Hepatocyte (in vitro differentiated cells): ENCODE data around the gene KIF5C. TPM values are rescaled to one million over a fixed set of nuclear protein-coding genes. Genes with fewer than 3 reads are reported as not detected.

Source experiments
- DNase-seq: peaks from one replicate; pipeline ENCODE4 v3.0.0-alpha.2; 2016; ENCODE audit warnings: low spot score
- H2AFZ ChIP-seq: fragments of 200-600 bp; sonication (generic); 2 replicates; pipeline ENCODE4 v1.6.0; 2016; ENCODE audit warnings: antibody characterized with exemption, mild to moderate bottlenecking
- H3K27ac ChIP-seq: fragments of 200-600 bp; sonication (generic); 2 replicates; pipeline ENCODE4 v1.5.1; 2016; ENCODE audit warnings: mild to moderate bottlenecking
- H3K27me3 ChIP-seq: fragments of 200-600 bp; sonication (generic); 2 replicates; pipeline ENCODE4 v1.6.1; 2016
- H3K36me3 ChIP-seq: fragments of 200-600 bp; sonication (generic); replicated peaks from 2 replicates; pipeline ENCODE4 v1.5.1; 2016; ENCODE audit warnings: low read depth; ENCODE audit not compliant: insufficient read depth
- H3K4me1 ChIP-seq: fragments of 200-600 bp; sonication (generic); 2 replicates; pipeline ENCODE4 v1.5.1; 2016; ENCODE audit warnings: mild to moderate bottlenecking, moderate library complexity; ENCODE audit not compliant: insufficient read depth
- H3K4me2 ChIP-seq: fragments of 200-600 bp; sonication (generic); 2 replicates; pipeline ENCODE4 v1.6.0; 2016
- H3K4me3 ChIP-seq: fragments of 200-600 bp; sonication (generic); 2 replicates; pipeline ENCODE4 v1.5.1; 2016; ENCODE audit warnings: mild to moderate bottlenecking
- H3K79me2 ChIP-seq: fragments of 200-600 bp; sonication (generic); 2 replicates; pipeline ENCODE4 v1.6.0; 2017; ENCODE audit warnings: mild to moderate bottlenecking
- H3K9me2 ChIP-seq: fragments of 200-600 bp; sonication (generic); replicated peaks from 2 replicates; pipeline ENCODE4 v1.6.0; 2017; ENCODE audit warnings: mild to moderate bottlenecking; ENCODE audit not compliant: insufficient read depth
- H3K9me3 ChIP-seq: fragments of 200-600 bp; sonication (generic); 2 replicates; pipeline ENCODE4 v1.5.1; 2016; ENCODE audit warnings: low read depth, mild to moderate bottlenecking
- H4K20me1 ChIP-seq: fragments of 200-600 bp; sonication (generic); 2 replicates; pipeline ENCODE4 v1.6.0; 2016; ENCODE audit warnings: mild to moderate bottlenecking; ENCODE audit not compliant: insufficient read depth, poor library complexity, severe bottlenecking
- EZH2 ChIP-seq: fragments of 200-600 bp; sonication (generic); IDR thresholded peaks from 2 replicates; pipeline ENCODE4 v1.6.1; 2016; ENCODE audit warnings: antibody characterized with exemption, mild to moderate bottlenecking, borderline replicate concordance
- EZH2phosphoT487 ChIP-seq: fragments of 200-600 bp; sonication (generic); IDR thresholded peaks from one replicate; pipeline ENCODE4 v1.6.1; 2018; ENCODE audit warnings: antibody characterized with exemption, mild to moderate bottlenecking, low read depth, moderate library complexity; ENCODE audit not compliant: unreplicated experiment, severe bottlenecking
- WGBS: methylation state at CpG from one replicate; pipeline ENCODE4 v1.1.6; 2016; ENCODE audit warnings: low lambda C conversion rate; ENCODE audit errors: missing lambda C conversion rate; 5-methylcytosine and 5-hydroxymethylcytosine counted together
- polyA plus RNA-seq: library from polyadenylated mRNA; unstranded; fragments of >200 nt; fragmentation: Nextera tagmentation; extraction: Ambion mirVana; gene quantifications from 2 replicates; pipeline ENCODE4 v1.2.1, GENCODE V29; 2016
- total RNA-seq: library from RNA; depleted of rRNA; stranded (reverse); fragments of >200 nt; gene quantifications from 2 replicates; pipeline ENCODE4 v1.2.3, GENCODE V29; 2014
- TF ChIP-seq, protein P1 (sequence below): fragments of 200-600 bp; sonication (generic); IDR thresholded peaks from 2 replicates; pipeline ENCODE4 v1.5.1; 2016; ENCODE audit warnings: antibody characterized with exemption, mild to moderate bottlenecking; ENCODE audit not compliant: poor library complexity

Gene KIF5C
- total and polyA plus RNA-seq, 2 experiments from 2014 or later: 2.1 to 3.6 TPM

- Histone ChIP-seq H4K20me1 (no peaks in the 10 kb centered on the region), H3K9me3 (no peaks in the 10 kb centered on the region), H3K79me2 (no peaks in the 10 kb centered on the region), H2AFZ (no peak overlapping the region), H3K27me3 (no peaks in the 10 kb centered on the region), H3K36me3 (no peaks in the 10 kb centered on the region), H3K4me2 (no peak overlapping the region), H3K27ac (no peak overlapping the region), H3K9me2 (no peaks in the 10 kb centered on the region), H3K4me1 (peaks cover 9% of the 10 kb centered on the region), H3K4me3 (no peak overlapping the region)
- TF ChIP-seq, protein P1, sequence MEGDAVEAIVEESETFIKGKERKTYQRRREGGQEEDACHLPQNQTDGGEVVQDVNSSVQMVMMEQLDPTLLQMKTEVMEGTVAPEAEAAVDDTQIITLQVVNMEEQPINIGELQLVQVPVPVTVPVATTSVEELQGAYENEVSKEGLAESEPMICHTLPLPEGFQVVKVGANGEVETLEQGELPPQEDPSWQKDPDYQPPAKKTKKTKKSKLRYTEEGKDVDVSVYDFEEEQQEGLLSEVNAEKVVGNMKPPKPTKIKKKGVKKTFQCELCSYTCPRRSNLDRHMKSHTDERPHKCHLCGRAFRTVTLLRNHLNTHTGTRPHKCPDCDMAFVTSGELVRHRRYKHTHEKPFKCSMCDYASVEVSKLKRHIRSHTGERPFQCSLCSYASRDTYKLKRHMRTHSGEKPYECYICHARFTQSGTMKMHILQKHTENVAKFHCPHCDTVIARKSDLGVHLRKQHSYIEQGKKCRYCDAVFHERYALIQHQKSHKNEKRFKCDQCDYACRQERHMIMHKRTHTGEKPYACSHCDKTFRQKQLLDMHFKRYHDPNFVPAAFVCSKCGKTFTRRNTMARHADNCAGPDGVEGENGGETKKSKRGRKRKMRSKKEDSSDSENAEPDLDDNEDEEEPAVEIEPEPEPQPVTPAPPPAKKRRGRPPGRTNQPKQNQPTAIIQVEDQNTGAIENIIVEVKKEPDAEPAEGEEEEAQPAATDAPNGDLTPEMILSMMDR: no peak
- TF ChIP-seq EZH2 (no peak), EZH2phosphoT487 (no peak)
- DNase-seq: no peak
- WGBS: 96% methylated on average over 14 of the region's 14 CpGs
Observed at GRCh38 chr2:149002378-149002890, 127.4 kb downstream of the KIF5C start.

GRCh38 chr2:149002891-149003740 is 128.1 kb downstream of the KIF5C start:
- no peak overlapping the region for H3K27ac ChIP-seq
- no peaks in the 10 kb centered on the region for H3K36me3 ChIP-seq
- no peaks in the 10 kb centered on the region for H4K20me1 ChIP-seq
- DNase-seq: no peak
- no peaks in the 10 kb centered on the region for H3K27me3 ChIP-seq
- H3K9me3 ChIP-seq: no peaks in the 10 kb centered on the region
- H3K4me1 ChIP-seq: peaks cover 9% of the 10 kb centered on the region
- no peak overlapping the region for H3K4me3 ChIP-seq
- no peaks in the 10 kb centered on the region for H3K9me2 ChIP-seq
- no peak overlapping the region for H2AFZ ChIP-seq
- no peak overlapping the region for H3K4me2 ChIP-seq
- whole genome bisulfite sequencing: 88% methylated on average over 31 of the region's 31 CpGs
- H3K79me2 ChIP-seq: no peaks in the 10 kb centered on the region
- TF ChIP-seq, protein P1: no peak
- no peak for TF ChIP-seq EZH2
- TF ChIP-seq EZH2phosphoT487: no peak

GRCh38 chr2:149004836-149005235 is 129.8 kb downstream of the KIF5C start:
- no peaks in the 10 kb centered on the region for H3K9me3 ChIP-seq
- peaks cover 4% of the 10 kb centered on the region for H3K4me1 ChIP-seq
- DNase-seq: no peak
- 67% methylated on average over 3 of the region's 3 CpGs for WGBS
- no peak overlapping the region for H2AFZ ChIP-seq
- H3K79me2 ChIP-seq: no peaks in the 10 kb centered on the region
- H3K9me2 ChIP-seq: no peaks in the 10 kb centered on the region
- TF ChIP-seq EZH2phosphoT487: no peak
- TF ChIP-seq EZH2: no peak
- TF ChIP-seq, protein P1: no peak
- H4K20me1 ChIP-seq: no peaks in the 10 kb centered on the region
- no peaks in the 10 kb centered on the region for H3K36me3 ChIP-seq
- H3K4me2 ChIP-seq: no peak overlapping the region
- no peak overlapping the region for H3K27ac ChIP-seq
- no peaks in the 10 kb centered on the region for H3K27me3 ChIP-seq
- no peak overlapping the region for H3K4me3 ChIP-seq
